HL-60 (cell line): ENCODE data around the gene VPS26A.

Experiments
- TF ChIP-seq, protein P1 (sequence below): IDR thresholded peaks from one replicate; pipeline ENCODE4 v1.5.1; 2011; ENCODE audit warnings: low read length, control low read depth, inconsistent platforms; ENCODE audit not compliant: insufficient read depth
- TF ChIP-seq, protein P2 (sequence below): IDR thresholded peaks from 2 replicates; pipeline ENCODE4 v1.6.1; 2012; ENCODE audit warnings: low read depth; ENCODE audit not compliant: insufficient replicate concordance

DNA sequence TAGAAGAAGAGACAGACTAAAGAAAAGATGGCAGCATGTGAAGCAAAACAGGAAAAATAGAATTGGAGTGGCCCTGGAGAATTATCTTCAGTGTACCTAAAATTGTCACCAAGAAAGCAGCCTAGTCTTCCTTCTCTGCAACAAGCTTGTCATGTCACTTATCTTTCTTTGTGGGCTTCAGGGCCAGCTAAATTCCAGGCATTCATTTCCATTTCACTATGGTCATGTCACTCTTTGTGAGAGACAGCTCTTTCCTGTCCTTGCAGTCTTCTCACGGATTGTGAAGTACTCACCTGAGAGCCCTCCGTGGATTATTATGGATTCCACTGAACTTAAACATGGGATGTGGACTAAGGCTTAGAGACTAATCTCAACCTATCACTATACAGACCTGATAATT, 87.1 kb downstream of the VPS26A start:
- TF ChIP-seq, protein P1, sequence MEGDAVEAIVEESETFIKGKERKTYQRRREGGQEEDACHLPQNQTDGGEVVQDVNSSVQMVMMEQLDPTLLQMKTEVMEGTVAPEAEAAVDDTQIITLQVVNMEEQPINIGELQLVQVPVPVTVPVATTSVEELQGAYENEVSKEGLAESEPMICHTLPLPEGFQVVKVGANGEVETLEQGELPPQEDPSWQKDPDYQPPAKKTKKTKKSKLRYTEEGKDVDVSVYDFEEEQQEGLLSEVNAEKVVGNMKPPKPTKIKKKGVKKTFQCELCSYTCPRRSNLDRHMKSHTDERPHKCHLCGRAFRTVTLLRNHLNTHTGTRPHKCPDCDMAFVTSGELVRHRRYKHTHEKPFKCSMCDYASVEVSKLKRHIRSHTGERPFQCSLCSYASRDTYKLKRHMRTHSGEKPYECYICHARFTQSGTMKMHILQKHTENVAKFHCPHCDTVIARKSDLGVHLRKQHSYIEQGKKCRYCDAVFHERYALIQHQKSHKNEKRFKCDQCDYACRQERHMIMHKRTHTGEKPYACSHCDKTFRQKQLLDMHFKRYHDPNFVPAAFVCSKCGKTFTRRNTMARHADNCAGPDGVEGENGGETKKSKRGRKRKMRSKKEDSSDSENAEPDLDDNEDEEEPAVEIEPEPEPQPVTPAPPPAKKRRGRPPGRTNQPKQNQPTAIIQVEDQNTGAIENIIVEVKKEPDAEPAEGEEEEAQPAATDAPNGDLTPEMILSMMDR: no peak
- TF ChIP-seq, protein P2, sequence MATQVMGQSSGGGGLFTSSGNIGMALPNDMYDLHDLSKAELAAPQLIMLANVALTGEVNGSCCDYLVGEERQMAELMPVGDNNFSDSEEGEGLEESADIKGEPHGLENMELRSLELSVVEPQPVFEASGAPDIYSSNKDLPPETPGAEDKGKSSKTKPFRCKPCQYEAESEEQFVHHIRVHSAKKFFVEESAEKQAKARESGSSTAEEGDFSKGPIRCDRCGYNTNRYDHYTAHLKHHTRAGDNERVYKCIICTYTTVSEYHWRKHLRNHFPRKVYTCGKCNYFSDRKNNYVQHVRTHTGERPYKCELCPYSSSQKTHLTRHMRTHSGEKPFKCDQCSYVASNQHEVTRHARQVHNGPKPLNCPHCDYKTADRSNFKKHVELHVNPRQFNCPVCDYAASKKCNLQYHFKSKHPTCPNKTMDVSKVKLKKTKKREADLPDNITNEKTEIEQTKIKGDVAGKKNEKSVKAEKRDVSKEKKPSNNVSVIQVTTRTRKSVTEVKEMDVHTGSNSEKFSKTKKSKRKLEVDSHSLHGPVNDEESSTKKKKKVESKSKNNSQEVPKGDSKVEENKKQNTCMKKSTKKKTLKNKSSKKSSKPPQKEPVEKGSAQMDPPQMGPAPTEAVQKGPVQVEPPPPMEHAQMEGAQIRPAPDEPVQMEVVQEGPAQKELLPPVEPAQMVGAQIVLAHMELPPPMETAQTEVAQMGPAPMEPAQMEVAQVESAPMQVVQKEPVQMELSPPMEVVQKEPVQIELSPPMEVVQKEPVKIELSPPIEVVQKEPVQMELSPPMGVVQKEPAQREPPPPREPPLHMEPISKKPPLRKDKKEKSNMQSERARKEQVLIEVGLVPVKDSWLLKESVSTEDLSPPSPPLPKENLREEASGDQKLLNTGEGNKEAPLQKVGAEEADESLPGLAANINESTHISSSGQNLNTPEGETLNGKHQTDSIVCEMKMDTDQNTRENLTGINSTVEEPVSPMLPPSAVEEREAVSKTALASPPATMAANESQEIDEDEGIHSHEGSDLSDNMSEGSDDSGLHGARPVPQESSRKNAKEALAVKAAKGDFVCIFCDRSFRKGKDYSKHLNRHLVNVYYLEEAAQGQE: no peak
